NCI-H2196 (cell line): ENCODE results near the gene HBQ1.
"Not testable (repeated sequence)": the region's sequence is repeated elsewhere in the genome, so short reads cannot be mapped to it uniquely, and the experiment has no call there.

ENCODE experiments used
- DNase-seq: peaks from one replicate; lab custom pipeline; 2025; ENCODE audit not compliant: unreplicated experiment; lab: John Stamatoyannopoulos, UW

Gene HBQ1

DNA sequence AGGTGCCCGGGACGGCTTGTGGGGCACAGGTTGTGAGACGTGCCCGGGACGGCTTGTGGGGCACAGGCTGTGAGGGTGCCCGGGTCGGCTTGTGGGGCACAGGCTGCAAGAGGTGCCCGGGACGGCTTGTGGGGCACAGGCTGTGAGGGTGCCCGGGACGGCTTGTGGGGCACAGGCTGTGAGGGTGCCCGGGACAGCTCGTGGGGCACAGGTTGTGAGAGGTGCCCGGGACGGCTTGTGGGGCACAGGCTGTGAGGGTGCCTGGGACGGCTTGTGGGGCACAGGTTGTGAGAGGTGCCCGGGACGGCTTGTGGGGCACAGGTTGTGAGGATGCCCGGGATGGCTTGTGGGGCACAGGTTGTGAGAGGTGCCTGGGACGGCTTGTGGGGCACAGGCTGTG lies 20.0 kb upstream of the HBQ1 start:
- not testable (repeated sequence) for DNase-seq

DNA sequence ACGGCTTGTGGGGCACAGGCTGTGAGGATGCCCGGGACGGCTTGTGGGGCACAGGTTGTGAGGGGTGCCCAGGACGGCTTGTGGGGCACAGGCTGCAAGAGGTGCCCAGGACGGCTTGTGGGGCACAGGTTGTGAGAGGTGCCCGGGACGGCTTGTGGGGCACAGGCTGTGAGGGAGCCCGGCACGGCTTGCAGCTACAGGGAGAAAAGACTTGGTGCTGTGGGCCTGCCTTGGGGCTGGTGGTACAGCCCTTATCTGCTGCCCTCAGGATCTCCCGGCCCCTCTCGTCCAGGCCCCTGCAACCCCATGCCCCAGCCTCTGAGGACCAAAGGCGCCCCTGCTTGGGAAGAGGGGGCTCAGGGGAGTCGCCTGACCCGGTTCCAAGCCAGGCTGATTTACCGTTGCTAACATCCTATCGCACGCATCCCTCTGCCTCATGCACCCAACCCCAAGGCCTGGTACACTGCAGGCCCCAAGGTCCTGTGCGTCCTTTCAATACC lies 19.5 kb upstream of the HBQ1 start:
- DNase-seq: no peak

DNA sequence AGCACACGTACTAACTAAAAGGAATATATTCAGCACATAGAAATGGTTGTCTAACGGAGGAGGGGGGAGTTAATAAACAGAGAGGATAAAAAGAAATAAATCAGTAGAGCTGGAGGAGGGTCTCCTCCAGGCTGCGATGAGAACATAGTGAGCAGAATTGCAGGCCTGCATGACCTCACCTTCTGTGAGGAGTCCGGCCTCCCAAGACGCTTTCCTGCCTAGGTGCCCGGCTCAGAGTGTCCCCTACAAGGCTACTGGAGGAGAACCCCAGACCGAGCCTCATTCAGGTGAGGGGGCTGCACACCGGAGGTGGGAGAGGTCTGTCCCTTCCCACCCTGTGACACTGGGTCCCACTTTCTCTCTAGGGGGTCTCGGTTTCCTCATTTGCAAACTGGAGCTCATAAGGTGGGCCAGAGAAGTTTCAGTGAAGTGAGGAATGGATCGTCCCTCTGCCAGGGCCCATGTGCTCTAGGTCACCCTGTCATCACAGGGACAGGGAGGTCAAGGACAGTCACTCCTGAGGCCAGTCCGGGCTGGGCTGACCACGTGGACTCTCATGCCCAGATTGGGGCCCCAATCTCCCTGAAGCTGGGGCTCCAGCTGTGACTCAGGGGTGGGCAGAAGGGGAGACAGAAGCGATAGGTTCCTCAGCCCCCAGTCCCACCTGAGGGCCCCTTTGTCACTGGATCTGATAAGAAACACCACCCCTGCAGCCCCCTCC lies 17.8 kb upstream of the HBQ1 start:
- no peak for DNase-seq

DNA sequence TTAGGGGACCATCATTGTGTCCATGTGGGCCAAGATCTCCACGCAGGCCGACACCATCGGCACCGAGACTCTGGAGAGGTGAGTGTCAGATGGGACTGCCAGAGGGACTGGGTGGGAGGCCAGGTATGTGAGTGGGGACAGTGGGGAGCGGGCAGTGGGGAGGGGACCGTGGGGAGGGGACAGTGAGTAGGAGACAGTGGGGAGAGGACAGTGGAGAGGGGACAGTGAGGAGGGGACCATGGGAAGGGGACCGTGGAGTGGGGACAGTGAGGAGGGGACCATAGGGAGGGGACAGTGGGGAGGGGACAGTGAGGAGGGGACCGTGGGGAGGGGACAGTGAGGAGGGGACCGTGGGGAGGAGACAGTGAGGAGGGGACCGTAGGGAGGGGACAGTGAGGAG lies 17.1 kb upstream of the HBQ1 start:
- DNase-seq: not testable (repeated sequence)

DNA sequence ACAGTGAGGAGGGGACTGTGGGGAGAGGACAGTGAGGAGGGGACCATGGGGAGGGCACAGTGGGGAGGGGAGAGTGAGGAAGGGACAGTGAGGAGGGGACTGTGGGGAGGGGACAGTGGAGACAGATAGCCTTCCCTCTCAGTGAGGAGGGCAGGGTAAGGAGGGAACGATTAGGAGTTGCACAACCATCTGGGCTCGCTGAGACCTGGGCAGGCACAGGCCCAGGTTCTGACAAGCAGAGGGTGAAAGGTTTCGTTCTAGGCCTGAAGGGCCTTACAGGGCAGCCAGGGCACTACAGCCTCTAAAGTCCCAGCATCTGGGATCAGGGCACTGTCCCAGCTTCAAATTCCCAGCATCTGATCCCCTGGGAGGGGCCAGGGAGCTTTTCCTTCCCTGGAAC lies 16.6 kb upstream of the HBQ1 start:
- DNase-seq: not testable (repeated sequence)

DNA sequence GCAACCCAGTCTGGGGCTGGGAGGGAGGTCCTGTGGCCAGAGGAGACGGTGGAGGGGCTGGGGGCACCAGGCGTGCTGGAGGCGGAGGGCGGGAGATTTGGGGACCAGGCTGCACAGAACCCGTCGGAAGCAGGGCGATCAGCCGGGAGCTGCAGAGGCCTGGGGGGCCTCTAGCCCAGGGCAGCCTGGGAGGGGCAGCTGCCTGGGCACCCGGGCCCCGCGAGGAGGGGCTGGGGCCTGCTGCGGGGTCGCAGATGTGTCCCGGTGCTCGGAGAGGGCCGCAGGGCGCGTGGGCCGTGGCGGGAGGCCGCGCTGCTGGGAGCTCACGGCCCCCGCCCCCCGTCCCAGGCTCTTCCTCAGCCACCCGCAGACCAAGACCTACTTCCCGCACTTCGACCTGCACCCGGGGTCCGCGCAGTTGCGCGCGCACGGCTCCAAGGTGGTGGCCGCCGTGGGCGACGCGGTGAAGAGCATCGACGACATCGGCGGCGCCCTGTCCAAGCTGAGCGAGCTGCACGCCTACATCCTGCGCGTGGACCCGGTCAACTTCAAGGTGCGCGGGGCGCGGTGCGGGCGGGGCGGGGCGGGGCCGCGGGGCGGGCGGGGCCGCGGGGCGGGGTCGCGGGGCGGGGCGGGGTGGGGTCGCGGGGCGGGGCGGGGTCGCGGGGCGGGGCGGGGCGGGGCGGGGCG lies 16.0 kb upstream of the HBQ1 start:
- not testable (repeated sequence) for DNase-seq

DNA sequence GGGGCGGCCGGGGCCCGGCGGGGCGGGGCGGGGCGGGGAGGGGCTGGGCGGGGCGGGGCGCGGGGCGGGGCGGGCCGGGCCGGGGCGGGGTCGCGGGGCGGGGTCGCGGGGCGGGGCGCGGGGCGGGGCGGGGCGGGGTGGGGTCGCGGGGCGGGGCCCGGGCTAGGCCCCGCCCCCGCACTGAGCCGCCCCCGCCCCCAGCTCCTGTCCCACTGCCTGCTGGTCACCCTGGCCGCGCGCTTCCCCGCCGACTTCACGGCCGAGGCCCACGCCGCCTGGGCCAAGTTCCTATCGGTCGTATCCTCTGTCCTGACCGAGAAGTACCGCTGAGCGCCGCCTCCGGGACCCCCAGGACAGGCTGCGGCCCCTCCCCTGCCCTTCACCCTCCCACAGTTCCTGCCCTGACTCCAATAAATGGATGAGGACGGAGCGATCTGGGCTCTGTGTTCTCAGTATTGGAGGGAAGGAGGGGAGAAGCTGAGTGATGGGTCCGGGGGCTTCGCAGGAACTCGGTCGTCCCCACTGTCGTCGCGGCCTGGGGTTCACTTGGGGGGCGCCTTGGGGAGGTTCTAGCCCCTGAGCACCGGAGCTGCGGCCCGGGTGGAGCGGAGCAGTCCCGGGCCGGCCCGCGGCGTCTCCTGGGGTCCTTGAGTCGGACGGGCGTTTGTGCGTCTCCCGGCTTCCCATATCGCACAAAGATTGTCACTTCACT lies 15.3 kb upstream of the HBQ1 start:
- no peak for DNase-seq

DNA sequence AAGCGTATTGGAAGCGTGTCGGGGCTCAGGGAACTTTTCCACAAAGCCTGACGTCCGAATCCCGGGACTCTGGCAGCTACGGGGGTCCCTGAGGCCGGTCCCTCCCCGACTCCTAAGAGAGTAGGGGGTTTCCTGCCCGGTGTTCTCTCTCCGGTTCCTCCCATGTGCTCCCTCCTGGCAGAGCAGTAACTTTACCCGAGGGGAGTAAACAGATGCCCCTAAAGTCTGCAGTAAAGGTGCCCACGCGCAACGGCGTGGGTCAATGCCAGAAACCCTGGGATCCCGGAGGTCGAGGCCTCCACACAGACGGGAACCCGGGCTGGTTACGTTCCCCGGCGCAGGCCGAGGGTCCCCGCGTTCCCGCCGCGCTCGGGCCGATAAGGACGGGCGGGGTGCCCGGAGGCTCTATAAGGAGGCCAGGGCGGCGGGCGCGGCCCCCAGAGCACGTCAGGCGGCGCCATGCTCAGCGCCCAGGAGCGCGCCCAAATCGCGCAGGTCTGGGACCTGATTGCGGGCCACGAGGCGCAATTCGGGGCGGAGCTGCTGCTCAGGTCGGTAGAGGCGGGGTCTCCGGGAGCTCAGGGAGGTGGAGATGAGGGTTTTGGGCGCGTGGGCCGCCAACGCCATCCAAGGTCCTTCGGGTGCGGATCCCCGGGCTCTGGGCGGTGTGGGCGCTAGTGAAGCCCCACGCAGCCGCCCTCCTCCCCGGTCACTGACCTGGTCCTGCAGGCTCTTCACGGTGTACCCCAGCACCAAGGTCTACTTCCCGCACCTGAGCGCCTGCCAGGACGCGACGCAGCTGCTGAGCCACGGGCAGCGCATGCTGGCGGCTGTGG lies 14.5 kb upstream of the HBQ1 start, which contains the start of gene HBM:
Gene HBM (plus strand): TSS at position 440 of the 836 bp plus-strand sequence. CDS start 20 bp downstream, at position 460.
- no peak for DNase-seq

DNA sequence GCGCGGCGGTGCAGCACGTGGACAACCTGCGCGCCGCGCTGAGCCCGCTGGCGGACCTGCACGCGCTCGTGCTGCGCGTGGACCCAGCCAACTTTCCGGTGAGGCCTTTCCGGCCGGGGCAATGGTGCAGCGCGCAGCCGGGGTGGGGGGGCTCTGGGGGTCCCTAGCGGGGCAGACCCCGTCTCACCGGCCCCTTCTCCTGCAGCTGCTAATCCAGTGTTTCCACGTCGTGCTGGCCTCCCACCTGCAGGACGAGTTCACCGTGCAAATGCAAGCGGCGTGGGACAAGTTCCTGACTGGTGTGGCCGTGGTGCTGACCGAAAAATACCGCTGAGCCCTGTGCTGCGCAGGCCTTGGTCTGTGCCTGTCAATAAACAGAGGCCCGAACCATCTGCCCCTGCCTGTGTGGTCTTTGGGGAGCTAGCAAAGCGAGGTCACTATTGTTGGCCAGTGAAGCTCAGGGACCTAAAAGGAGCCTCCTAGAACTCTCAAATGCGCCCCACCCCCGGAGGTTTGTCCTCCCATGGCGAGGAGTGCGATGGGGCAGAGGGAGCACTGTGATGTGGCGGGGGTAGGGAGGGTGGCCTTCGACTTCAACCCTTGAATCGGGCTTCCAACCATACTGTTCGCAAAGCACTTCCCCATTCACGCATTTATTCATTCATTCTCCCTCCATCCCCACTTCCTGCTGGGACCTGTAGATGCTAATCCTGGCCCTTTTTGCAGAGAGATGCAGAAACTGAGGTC lies 13.7 kb upstream of the HBQ1 start:
- no peak for DNase-seq

DNA sequence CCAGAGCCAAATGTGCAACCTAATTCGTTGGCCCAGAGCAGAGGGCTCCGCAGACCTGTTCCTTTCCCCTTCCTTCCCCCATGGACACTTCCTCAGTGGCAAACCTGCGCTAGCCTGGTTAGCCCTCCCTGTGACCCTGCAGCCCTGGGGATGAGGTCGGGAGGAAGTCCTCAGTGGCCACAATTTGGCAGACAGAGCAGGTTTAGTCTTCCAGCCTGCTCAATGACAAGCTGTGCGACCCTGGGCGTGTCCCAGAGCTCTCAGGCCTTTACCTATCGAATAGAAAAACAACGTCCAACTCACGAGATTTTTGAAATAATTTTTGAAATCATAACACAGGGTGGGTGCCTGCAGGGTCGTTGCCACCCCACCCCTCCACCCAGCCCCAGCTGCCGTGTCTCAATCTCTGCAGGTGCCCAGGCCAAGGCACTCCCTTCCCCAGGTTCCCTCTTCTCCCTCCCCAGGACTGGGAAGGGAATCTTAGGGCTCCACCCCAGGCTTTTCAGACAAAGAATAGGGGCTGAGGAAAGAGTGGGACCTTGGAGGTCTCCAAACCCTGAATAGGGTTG lies 13.1 kb upstream of the HBQ1 start:
- no peak for DNase-seq

DNA sequence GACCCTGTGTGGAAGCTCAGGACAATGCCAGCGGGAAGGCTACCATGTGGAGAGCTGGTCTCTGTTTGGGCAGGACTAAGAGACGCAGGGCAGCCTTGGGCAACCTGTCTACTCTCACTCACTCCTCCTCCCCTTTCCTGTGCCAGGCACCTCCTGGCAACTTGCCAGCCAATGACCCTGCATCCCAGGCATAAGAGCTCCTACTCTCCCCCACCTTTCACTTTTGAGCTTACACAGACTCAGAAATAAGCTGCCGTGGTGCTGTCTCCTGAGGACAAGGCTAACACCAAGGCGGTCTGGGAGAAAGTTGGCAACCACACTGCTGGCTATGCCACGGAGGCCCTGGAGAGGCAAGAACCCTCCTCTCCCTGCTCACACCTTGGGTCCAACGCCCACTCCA lies 11.8 kb upstream of the HBQ1 start:
- DNase-seq: peak; percentile 48

DNA sequence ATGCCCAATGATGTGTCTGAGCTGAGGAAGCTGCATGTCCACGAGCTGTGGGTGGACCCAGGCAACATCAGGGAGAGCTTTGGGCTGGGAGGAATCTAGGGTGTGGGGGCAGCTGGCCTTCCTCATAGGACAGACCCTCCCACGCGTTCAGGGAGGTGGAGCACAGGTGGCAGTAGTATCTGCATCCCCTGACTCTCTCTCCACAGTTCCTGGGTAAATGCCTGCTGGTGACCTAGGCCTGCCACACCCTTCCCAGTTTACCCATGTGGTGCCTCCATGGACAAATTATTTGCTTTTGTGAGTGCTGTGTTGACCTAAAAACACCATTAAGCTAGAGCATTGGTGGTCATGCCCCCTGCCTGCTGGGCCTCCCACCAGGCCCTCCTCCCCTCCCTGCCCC lies 11.2 kb upstream of the HBQ1 start:
- DNase-seq: no peak

DNA sequence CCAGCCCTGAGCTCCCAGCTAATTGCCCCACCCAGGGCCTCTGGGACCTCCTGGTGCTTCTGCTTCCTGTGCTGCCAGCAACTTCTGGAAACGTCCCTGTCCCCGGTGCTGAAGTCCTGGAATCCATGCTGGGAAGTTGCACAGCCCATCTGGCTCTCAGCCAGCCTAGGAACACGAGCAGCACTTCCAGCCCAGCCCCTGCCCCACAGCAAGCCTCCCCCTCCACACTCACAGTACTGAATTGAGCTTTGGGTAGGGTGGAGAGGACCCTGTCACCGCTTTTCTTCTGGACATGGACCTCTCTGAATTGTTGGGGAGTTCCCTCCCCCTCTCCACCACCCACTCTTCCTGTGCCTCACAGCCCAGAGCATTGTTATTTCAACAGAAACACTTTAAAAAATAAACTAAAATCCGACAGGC lies 10.2 kb upstream of the HBQ1 start:
- not testable (repeated sequence) for DNase-seq

DNA sequence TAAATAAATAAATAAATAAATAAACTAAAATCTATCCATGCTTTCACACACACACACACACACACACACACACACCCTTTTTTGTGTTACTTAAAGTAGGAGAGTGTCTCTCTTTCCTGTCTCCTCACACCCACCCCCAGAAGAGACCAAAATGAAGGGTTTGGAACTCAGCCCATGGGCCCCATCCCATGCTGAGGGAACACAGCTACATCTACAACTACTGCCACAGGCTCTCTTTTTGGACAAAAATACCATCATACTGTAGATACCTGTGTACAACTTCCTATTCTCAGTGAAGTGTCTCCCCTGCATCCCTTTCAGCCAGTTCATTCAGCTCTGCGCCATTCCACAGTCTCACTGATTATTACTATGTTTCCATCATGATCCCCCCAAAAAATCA lies 9.5 kb upstream of the HBQ1 start:
- no peak for DNase-seq

DNA sequence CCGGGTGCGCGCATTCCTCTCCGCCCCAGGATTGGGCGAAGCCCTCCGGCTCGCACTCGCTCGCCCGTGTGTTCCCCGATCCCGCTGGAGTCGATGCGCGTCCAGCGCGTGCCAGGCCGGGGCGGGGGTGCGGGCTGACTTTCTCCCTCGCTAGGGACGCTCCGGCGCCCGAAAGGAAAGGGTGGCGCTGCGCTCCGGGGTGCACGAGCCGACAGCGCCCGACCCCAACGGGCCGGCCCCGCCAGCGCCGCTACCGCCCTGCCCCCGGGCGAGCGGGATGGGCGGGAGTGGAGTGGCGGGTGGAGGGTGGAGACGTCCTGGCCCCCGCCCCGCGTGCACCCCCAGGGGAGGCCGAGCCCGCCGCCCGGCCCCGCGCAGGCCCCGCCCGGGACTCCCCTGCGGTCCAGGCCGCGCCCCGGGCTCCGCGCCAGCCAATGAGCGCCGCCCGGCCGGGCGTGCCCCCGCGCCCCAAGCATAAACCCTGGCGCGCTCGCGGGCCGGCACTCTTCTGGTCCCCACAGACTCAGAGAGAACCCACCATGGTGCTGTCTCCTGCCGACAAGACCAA lies 7.8 kb upstream of the HBQ1 start, which contains the start of gene HBA2:
Gene HBA2 (plus strand): TSS at position 503 of the 568 bp plus-strand sequence. CDS start 37 bp downstream, at position 540.
- DNase-seq: not testable (repeated sequence)

DNA sequence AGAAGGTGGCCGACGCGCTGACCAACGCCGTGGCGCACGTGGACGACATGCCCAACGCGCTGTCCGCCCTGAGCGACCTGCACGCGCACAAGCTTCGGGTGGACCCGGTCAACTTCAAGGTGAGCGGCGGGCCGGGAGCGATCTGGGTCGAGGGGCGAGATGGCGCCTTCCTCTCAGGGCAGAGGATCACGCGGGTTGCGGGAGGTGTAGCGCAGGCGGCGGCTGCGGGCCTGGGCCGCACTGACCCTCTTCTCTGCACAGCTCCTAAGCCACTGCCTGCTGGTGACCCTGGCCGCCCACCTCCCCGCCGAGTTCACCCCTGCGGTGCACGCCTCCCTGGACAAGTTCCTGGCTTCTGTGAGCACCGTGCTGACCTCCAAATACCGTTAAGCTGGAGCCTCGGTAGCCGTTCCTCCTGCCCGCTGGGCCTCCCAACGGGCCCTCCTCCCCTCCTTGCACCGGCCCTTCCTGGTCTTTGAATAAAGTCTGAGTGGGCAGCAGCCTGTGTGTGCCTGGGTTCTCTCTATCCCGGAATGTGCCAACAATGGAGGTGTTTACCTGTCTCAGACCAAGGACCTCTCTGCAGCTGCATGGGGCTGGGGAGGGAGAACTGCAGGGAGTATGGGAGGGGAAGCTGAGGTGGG lies 6.9 kb upstream of the HBQ1 start:
- not testable (repeated sequence) for DNase-seq

DNA sequence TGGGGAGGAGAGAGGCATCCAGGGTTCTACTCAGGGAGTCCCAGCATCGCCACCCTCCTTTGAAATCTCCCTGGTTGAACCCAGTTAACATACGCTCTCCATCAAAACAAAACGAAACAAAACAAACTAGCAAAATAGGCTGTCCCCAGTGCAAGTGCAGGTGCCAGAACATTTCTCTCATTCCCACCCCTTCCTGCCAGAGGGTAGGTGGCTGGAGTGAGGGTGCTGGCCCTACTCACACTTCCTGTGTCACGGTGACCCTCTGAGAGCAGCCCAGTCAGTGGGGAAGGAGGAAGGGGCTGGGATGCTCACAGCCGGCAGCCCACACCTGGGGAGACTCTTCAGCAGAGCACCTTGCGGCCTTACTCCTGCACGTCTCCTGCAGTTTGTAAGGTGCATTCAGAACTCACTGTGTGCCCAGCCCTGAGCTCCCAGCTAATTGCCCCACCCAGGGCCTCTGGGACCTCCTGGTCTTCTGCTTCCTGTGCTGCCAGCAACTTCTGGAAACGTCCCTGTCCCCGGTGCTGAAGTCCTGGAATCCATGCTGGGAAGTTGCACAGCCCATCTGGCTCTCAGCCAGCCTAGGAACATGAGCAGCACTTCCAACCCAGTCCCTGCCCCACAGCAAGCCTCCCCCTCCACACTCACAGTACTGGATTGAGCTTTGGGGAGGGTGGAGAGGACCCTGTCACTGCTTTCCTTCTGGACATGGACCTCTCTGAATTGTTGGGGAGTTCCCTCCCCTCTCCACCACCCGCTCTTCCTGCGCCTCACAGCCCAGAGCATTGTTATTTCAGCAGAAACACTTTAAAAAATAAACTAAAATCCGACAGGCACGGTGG lies 6.1 kb upstream of the HBQ1 start:
- not testable (repeated sequence) for DNase-seq
